ENCODE results near the gene RUNDC1.

DNA sequence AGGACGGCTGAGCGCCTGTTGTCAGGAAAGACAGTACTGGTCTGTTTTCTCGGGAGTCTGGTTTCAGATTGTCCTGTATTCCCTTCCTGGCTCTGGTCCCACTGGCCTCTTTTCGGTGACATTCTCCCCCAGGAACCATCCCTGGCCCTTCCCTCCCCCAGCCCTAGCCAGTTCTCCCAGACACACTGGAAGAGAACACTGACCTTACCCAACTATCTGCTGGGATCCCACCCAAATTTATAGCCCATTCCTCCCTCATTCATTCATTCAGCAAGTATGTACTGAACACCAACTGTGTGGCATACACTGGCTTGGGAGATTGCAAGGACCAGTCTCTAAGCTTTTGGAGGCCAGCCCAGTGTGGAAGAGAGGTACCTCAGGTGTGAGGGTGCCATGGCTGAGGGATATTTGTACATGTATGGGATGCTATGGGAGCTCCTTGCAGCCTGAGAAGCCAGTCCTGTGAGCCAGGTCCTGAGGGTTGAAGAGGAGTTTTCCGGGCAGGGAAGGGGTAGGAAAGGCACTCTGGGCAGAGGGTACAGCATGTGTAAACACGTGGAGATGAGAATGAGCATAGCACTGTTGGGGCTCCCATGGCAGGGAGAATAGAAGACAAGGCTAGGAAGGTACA, 49.9 kb downstream of the RUNDC1 start:
- TF ChIP-seq YY1 (IDR thresholded peaks at IDR 0.05; ENCODE audit: insufficient read depth, insufficient read length) (no peak), SUZ12 (IDR thresholded peaks at IDR 0.05; ENCODE audit: extremely low read depth, insufficient read depth, insufficient read length) (no peak), ZNF274 (IDR thresholded peaks at IDR 0.05; ENCODE audit: low read depth, low read length) (no peak)

Data from NT2/D1 (cell line).